ENCODE measurements around the gene LRRC55.

The LRRC55 gene

DNA sequence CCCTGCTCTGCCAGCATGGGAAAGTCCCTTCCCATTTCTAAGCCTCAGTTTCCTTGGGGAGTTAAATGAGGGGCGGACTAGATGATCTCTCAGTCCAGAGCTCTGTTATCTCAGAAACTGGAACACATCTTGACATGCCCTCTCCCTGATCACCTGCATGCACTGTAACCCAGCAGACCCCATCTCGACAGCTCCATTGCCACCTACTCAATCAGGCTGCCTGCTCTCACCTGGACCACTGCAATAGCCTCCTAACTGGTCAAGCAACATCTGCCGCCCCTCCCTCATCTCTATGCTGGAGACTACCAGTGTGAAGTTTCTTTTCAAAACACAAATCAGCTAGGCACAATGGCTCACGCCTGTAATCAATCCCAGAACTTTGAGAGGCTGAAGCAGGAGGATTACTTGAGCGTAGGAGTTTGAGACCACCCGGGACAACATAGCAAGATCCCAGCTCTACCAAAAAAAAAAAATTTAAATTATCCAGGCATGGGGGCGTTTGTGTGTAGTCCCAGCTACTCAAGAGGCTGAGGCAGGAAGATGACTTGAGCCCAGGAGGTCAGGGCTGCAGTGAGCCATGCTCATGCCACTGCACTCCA, 22.2 kb downstream of the LRRC55 start:
- no peak for DNase-seq (ENCODE audit: low read depth, low spot score)
- TF ChIP-seq, protein P1, sequence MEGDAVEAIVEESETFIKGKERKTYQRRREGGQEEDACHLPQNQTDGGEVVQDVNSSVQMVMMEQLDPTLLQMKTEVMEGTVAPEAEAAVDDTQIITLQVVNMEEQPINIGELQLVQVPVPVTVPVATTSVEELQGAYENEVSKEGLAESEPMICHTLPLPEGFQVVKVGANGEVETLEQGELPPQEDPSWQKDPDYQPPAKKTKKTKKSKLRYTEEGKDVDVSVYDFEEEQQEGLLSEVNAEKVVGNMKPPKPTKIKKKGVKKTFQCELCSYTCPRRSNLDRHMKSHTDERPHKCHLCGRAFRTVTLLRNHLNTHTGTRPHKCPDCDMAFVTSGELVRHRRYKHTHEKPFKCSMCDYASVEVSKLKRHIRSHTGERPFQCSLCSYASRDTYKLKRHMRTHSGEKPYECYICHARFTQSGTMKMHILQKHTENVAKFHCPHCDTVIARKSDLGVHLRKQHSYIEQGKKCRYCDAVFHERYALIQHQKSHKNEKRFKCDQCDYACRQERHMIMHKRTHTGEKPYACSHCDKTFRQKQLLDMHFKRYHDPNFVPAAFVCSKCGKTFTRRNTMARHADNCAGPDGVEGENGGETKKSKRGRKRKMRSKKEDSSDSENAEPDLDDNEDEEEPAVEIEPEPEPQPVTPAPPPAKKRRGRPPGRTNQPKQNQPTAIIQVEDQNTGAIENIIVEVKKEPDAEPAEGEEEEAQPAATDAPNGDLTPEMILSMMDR (IDR thresholded peaks at IDR 0.05; ENCODE audit: low read depth, low read length) = no peak
- H3K4me3 ChIP-seq (ENCODE audit: low read depth, low read length) = no peak overlapping the region
- in situ Hi-C loops (cut with HindIII; ENCODE audit: low sequenced_read_pairs) = no loop called here

DNA sequence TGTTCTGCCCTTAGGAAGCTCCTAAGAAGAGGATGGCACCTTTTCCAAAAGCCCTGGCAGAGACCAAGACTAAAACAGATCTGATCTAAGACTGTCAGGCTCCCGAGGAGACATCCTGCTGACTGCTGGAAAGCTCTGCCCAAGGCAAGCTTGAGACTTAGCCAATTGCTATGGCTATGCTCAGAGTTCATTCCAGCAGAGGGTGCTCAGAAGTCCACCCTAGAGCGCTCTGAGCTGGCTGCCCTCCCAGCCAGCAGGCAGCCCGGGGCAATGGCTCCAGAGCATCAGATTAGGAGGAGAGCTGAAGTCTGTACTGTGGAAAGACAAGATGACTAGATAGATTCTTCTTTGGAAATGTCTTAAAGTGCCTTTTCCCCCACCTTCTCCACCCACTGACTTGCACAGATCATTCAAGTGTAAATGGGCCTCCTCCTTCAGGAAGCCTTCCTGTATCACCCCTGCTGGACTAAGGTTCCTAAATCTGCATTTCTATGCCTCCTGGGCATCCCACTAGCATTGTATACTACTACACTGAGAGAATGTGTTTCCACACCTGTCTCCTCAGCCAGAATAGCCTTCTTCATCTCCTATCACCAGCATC, 23.4 kb downstream of the LRRC55 start:
- in situ Hi-C loops (cut with HindIII; ENCODE audit: low sequenced_read_pairs) = no loop called here
- TF ChIP-seq, protein P1 (IDR thresholded peaks at IDR 0.05; ENCODE audit: low read depth, low read length) = peak; percentile 5
- peak; percentile 26 for DNase-seq (ENCODE audit: low read depth, low spot score)
- no peak overlapping the region for H3K4me3 ChIP-seq (ENCODE audit: low read depth, low read length)

DNA sequence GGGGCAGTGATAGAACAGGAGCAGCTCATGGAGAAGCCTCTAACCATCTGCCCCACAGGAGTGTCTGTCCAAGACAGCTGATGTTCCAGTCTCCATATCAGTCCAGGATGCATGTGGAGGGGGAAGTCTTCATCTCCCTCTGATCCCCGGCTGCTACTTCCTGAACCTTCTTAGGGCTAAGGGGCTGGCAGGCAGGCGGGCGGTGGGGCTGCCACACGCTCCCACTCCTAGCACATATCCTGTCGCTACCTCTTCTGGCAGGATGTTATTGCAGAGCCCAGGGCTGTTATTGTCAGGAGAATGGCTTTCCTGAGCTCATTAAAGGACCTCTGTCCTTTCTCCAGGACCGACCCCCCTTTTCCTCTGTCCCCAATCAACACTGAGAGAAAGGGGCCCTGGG, 25.4 kb downstream of the LRRC55 start:
- in situ Hi-C loops (cut with HindIII; ENCODE audit: low sequenced_read_pairs) = no loop called here

DNA sequence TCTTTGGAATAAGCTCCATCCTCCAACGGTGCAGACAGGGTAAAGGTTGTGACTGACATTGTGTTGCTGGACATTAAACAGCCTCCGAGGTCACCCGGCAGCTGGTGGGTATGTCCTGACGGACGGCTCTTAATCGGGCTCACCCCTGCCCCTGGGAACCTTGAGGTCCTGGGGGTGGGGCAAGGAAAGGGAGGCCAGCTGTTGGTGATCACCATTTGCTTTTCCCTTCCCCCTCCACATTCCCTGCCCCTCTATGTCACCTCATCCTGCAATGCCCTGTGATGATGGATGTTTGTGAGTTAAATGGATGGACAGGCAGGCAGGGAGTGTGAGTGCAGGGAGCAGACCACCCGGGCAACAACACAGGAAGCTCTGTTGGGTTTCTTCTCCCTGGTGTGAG, 29.0 kb downstream of the LRRC55 start:
- H3K4me3 ChIP-seq (ENCODE audit: low read depth, low read length) = no peak overlapping the region
- no peak for DNase-seq (ENCODE audit: low read depth, low spot score)
- TF ChIP-seq, protein P1 (IDR thresholded peaks at IDR 0.05; ENCODE audit: low read depth, low read length) = no peak
- in situ Hi-C loops (cut with HindIII; ENCODE audit: low sequenced_read_pairs) = no loop called here

More for the DNA sequence above, 25.4 kb downstream of the LRRC55 start:
- no peak overlapping the region for H3K4me3 ChIP-seq (ENCODE audit: low read depth, low read length)
- TF ChIP-seq, protein P1 (IDR thresholded peaks at IDR 0.05; ENCODE audit: low read depth, low read length) = no peak
- no peak for DNase-seq (ENCODE audit: low read depth, low spot score)

DNA sequence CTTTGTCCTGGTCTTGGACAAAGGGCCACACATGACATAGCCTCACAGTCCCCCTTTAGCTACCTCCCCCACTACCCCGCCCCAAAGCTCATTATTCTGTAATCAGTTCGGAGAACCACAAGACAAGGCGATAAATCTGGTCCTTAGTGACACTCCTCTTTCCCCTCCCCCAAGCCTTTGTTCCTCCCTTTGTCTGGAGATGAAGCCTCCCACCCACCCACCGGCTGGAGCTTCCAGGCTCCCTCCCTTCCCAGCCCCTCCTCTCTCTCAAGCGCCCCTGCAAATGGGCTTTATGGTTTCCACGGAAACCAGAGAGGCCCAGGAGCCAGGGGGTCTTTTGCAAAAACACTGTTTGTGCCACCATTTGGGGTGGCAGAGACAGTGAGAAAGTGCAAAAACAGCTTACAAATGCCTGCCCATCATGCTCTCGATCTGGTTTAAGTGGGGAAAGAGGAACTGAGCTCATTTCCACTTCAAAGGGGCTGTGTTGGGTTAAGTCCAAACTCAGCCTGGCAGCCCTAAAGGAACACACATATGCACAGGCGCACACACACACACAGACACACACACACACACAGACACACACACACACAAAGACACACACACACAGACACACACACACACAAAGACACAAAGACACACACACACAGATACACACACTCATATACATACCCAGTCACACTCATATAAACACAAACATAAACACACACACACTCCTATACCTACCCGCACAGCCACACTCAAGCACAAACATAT, 31.8 kb downstream of the LRRC55 start:
- TF ChIP-seq, protein P1 (IDR thresholded peaks at IDR 0.05; ENCODE audit: low read depth, low read length) = no peak
- peak; percentile 17 for DNase-seq (ENCODE audit: low read depth, low spot score)
- in situ Hi-C loops (cut with HindIII; ENCODE audit: low sequenced_read_pairs) = no loop called here
- no peak overlapping the region for H3K4me3 ChIP-seq (ENCODE audit: low read depth, low read length)

DNA sequence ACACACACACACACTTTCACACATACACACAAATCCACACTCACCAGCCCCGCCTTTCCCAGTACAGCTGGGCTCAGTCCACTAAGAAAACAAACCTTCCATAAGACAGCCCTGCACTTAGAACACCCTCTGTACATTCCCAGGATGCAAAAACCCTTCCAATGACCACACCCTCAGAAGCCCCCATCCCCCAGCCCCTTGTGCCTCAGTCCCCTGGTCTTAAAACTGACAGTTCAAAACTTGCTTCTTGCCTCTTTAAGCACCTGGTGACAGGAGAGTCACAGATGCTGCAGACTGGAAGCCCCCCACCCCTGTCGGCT, 32.3 kb downstream of the LRRC55 start:
- H3K4me3 ChIP-seq (ENCODE audit: low read depth, low read length) = no peak overlapping the region
- peak; percentile 4 for DNase-seq (ENCODE audit: low read depth, low spot score)
- in situ Hi-C loops (cut with HindIII; ENCODE audit: low sequenced_read_pairs) = no loop called here
- TF ChIP-seq, protein P1 (IDR thresholded peaks at IDR 0.05; ENCODE audit: low read depth, low read length) = no peak

All from astrocyte of the spinal cord (primary cell).